AG10803 (cell line): Measurements from ENCODE around the gene YAP1.
"Not testable (repeated sequence)": the region's sequence is repeated elsewhere in the genome, so short reads cannot be mapped to it uniquely, and the experiment has no call there.

ENCODE experiments used
- DNase-seq: peaks from one replicate; pipeline ENCODE4 v3.0.0; 2010; ENCODE audit warnings: low read depth
- H3K4me3 ChIP-seq: 2 replicates; pipeline ENCODE4 v1.5.1; 2011; ENCODE audit warnings: mild to moderate bottlenecking, low read length, control low read depth
- TF ChIP-seq, protein P1 (sequence below): conservative IDR thresholded peaks from 2 replicates; pipeline ENCODE4 v1.5.1; 2011; ENCODE audit warnings: mild to moderate bottlenecking, low read length, control low read depth, inconsistent platforms

YAP1 gene

DNA sequence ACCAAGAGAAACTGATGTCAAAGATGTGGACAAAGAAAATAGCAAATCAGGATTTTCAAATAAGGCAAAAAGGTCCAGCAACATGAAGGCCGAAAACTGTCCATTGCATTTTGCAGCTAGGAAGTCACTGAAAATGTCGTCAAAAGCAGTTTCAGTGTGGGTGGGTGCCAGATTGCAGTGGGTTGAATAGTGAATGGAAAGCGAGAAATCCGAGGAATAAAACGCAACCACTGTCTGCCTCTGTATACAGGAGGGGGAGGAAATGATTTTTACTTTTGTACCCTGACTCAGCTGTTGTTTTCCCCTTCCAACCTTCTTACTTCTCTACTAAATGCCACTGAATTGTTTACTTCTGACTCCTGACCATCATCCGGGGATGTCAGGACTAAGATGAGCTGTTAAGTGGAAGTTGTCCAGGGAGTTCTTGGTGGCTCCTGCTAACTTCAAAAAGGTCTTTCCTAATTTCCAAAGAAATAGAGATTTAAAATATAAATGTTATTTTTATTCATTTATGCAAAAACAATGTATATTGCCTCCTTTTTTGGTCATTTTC, 142.2 kb downstream of the YAP1 start:
- peak; percentile 53 for DNase-seq
- no peak overlapping the region for H3K4me3 ChIP-seq
- TF ChIP-seq, protein P1, sequence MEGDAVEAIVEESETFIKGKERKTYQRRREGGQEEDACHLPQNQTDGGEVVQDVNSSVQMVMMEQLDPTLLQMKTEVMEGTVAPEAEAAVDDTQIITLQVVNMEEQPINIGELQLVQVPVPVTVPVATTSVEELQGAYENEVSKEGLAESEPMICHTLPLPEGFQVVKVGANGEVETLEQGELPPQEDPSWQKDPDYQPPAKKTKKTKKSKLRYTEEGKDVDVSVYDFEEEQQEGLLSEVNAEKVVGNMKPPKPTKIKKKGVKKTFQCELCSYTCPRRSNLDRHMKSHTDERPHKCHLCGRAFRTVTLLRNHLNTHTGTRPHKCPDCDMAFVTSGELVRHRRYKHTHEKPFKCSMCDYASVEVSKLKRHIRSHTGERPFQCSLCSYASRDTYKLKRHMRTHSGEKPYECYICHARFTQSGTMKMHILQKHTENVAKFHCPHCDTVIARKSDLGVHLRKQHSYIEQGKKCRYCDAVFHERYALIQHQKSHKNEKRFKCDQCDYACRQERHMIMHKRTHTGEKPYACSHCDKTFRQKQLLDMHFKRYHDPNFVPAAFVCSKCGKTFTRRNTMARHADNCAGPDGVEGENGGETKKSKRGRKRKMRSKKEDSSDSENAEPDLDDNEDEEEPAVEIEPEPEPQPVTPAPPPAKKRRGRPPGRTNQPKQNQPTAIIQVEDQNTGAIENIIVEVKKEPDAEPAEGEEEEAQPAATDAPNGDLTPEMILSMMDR, result no peak

DNA sequence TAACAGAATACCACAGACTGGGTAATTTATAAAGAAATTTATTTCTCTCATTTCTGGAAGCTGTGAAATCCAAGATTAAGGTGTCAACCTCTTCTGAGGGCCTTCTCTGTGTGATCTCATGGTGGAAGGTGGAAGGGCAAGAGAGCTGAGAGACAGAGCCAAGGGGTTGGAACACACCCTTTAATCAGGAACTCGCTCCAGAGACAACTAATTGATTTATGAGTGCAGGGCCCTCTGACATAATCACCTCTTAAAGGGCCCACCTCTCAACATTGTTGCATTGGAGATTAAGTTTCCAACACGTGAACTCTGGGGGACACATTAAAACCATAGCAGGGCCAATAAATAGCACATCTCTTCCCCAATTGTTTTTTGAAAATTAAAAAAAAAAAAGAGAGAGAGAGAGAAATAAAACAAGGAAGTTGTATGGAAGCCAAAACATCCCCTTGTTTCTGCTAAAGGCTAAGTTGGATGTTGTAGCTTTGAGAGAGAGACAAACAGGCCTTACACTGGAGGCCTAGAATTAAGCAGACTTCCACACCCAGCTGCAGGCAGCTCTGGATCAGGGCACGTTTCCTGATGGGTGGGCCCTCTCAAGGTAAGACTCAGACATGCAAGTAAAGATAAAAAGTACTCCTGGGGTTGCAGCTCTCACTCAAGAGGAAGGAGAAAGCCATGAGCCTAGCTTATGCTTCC, 142.9 kb downstream of the YAP1 start:
- no peak for DNase-seq
- TF ChIP-seq, protein P1, result no peak
- no peak overlapping the region for H3K4me3 ChIP-seq

DNA sequence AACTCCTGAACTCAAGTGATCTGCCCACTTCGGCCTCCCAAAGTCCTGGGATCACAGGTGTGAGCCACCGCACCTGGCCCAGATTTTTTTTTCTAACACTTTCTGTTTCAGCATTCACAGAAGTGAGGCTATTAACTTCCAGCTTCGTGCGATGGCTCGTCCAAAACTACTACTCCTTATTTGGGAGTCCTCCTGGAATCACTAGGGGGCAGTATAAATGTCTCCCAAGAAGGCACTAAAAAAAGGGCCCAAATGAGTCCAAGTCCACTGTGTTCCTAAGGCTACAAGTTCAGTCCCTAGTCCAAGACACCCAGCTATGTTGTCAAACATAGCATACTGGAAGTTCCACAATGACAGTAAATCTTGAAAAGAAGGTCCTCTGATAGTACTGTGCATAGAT, 143.8 kb downstream of the YAP1 start:
- TF ChIP-seq, protein P1, result 0 out of 2 replicates have a peak, but pooled peaks have one; percentile 9
- DNase-seq, result no peak

DNA sequence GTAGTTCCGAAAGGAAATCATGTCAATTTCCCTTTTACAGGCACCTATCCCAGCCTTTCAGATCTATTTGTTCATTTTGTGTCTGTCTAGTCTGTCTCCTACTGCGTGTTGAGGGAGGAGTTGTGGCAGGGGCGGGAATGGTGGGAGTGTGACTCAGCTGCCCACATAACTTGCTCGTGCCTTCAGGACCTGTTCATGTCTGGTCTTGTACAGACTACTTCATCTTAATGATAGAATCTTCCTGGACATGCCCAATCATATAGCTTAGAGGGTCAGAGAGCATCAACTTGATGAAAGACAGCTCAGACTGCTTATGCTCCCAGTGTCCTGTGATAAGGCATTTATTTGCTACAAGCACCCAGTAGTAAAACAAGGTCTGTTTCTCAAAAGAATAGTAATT, 146.0 kb downstream of the YAP1 start:
- TF ChIP-seq, protein P1, result no peak
- peak; percentile 70 for DNase-seq
- H3K4me3 ChIP-seq, result no peak overlapping the region

More for the DNA sequence above, 143.8 kb downstream of the YAP1 start:
- H3K4me3 ChIP-seq, result no peak overlapping the region

DNA sequence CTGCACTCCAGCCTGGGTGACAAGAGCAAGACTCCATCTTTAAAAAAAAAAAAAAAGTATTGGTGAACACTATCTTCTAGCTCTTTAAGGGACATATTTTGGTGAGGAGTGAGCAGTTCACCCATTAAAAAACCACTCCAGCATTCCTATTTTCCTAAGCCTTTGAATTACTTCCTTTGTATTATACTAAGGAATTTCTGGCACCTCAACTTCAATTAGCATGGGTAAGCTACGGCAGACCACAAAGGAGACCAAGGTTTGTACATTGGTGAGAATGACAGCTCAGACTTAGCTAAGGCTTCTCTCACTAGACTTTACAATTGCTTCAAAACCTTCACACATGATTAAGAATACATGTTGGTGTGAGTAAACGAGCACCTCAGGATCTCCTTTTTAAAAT, 150.0 kb downstream of the YAP1 start:
- peak; percentile 55 for DNase-seq
- H3K4me3 ChIP-seq, result no peak overlapping the region
- TF ChIP-seq, protein P1, result no peak

DNA sequence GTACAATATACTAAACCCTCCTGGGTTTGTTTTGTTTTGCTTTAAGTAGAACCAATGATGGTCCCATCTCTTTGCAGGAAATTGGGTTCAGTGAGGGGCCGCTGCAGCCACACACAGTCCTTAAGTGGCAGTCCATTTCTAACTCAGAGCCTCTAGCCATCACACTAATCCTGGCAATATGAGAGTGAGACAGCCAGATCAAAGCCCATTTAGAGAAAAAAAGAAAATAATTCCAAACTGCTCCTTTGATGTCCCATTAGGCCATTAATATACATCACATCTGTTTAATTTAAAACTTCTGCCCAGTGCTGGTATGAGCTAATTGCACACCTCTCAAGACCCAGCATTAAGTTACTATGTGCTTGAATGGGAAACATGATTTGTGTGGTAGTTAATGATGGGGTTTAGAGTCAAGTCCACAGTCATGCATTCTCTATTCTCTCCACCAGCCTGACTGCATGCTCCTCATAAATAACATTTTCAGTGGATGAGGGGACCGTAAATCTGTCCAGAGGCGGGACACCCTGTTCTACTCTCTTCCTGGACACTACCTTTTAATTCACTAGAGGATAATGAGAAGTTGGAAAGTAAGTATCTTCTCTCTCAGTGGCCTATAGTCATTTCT, 153.2 kb downstream of the YAP1 start:
- no peak overlapping the region for H3K4me3 ChIP-seq
- TF ChIP-seq, protein P1, result no peak
- DNase-seq, result no peak

DNA sequence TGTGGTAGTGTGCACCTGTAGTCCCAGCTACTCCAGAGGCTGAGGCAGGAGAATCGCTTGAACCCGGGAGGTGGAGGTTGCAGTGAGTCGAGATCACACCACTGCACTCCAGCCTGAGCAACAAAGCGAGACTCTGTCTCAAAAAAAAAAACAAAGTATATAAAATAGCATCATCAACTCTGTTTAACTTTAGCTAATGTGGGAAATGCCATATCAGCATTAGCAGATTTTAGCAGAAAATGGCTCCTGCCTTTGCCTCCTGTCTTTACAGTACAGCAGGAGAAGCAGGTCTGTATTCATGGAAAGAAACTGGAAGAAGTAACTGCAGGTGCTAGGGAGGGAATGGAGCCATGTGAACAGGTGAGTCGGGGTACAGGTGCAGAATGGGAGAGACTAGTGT, 154.5 kb downstream of the YAP1 start:
- not testable (repeated sequence) for DNase-seq, H3K4me3 ChIP-seq
